ENCODE data around the gene KLHDC4. TPM values are rescaled to one million over a fixed set of nuclear protein-coding genes. Genes with fewer than 3 reads are reported as not detected.

Gene KLHDC4
- total RNA-seq, 1 donor from 2014 or later: 11.7 TPM

GRCh38 chr16:87662254-87663204 is 103.3 kb downstream of the KLHDC4 start:
- no peak for DNase-seq
- H3K27me3 ChIP-seq (ENCODE audit: low read depth): peaks cover 91% of the 10 kb centered on the region
- no peaks in the 10 kb centered on the region for H3K4me1 ChIP-seq
- no peaks in the 10 kb centered on the region for H3K36me3 ChIP-seq
- no peak overlapping the region for H3K27ac ChIP-seq (replicated peaks)
- H3K4me3 ChIP-seq: no peak overlapping the region
- intact Hi-C loops (cut with micrococcal nuclease): no loop called here
- no peak for TF ChIP-seq CTCF (IDR thresholded peaks at IDR 0.05; ENCODE audit: borderline replicate concordance)
- H3K9me3 ChIP-seq (replicated peaks): peaks cover 4% of the 10 kb centered on the region

GRCh38 chr16:87661561-87661960 is 104.2 kb downstream of the KLHDC4 start:
- H3K4me3 ChIP-seq: no peak overlapping the region
- peaks cover 90% of the 10 kb centered on the region for H3K27me3 ChIP-seq (ENCODE audit: low read depth)
- no peak overlapping the region for H3K27ac ChIP-seq (replicated peaks)
- peaks cover 11% of the 10 kb centered on the region for H3K9me3 ChIP-seq (replicated peaks)
- H3K36me3 ChIP-seq: no peaks in the 10 kb centered on the region
- H3K4me1 ChIP-seq: no peaks in the 10 kb centered on the region
- no peak for DNase-seq
- intact Hi-C loops (cut with micrococcal nuclease): no loop called here
- no peak for TF ChIP-seq CTCF (IDR thresholded peaks at IDR 0.05; ENCODE audit: borderline replicate concordance)

GRCh38 chr16:87658564-87659225 is 107.1 kb downstream of the KLHDC4 start:
- H3K27me3 ChIP-seq (ENCODE audit: low read depth): peaks cover 90% of the 10 kb centered on the region
- H3K36me3 ChIP-seq: no peaks in the 10 kb centered on the region
- peaks cover 11% of the 10 kb centered on the region for H3K9me3 ChIP-seq (replicated peaks)
- intact Hi-C loops (cut with micrococcal nuclease): no loop called here
- no peak overlapping the region for H3K4me3 ChIP-seq
- no peak overlapping the region for H3K27ac ChIP-seq (replicated peaks)
- no peaks in the 10 kb centered on the region for H3K4me1 ChIP-seq
- DNase-seq: no peak
- TF ChIP-seq CTCF (IDR thresholded peaks at IDR 0.05; ENCODE audit: borderline replicate concordance): no peak

Other genes with a start within 250 kb of the KLHDC4 start
- gene JPH3, start 163.5 kb downstream of the KLHDC4 start, total RNA-seq: 0.14 TPM
- gene SLC7A5, start 103.5 kb upstream of the KLHDC4 start, total RNA-seq: 4.6 TPM
- gene CA5A, start 170.5 kb upstream of the KLHDC4 start, total RNA-seq: not detected
- 12.6 TPM for gene BANP, start 185.4 kb upstream of the KLHDC4 start, total RNA-seq

All from left ventricle myocardium inferior (tissue), 1 donor.